Testis (tissue), 3 donors: ENCODE results near the gene HGFAC. TPM values are rescaled to one million over a fixed set of nuclear protein-coding genes. Genes with fewer than 3 reads are reported as not detected.
A peak's percentile ranks its signal among the peaks of the same experiment; 100 is the strongest.
"Not testable (repeated sequence)": the region's sequence is repeated elsewhere in the genome, so short reads cannot be mapped to it uniquely, and the experiment has no call there.

Experiments
- DNase-seq: peaks from one replicate; pipeline ENCODE4 v3.0.0-alpha.2; 2019
- H3K27ac ChIP-seq, 2 donors: fragments of 200-600 bp; sonication (generic); one replicate each; pipeline ENCODE4 v1.5.1; 2019
- H3K27me3 ChIP-seq: fragments of 200-600 bp; sonication (generic); one replicate; pipeline ENCODE4 v1.5.1; 2019
- H3K36me3 ChIP-seq: fragments of 200-600 bp; sonication (generic); one replicate; pipeline ENCODE4 v1.5.1; 2017; ENCODE audit warnings: low read depth; ENCODE audit errors: missing control alignments
- H3K4me1 ChIP-seq: fragments of 200-600 bp; sonication (generic); one replicate; pipeline ENCODE4 v1.5.1; 2019
- H3K4me3 ChIP-seq, 2 donors: fragments of 200-600 bp; sonication (generic); one replicate each; pipeline ENCODE4 v1.5.1; 2017 to 2019
- H3K9me3 ChIP-seq: fragments of 200-600 bp; sonication (generic); one replicate; pipeline ENCODE4 v1.5.1; 2017
- POLR2A ChIP-seq: fragments of 450-650 bp; IDR thresholded peaks from one replicate; pipeline ENCODE4 v1.6.1; 2017; ENCODE audit warnings: antibody characterized with exemption, mild to moderate bottlenecking, moderate library complexity
- WGBS, 2 donors: methylation state at CpG; one replicate each; pipeline ENCODE4 v1.1.5; 2018; 5-methylcytosine and 5-hydroxymethylcytosine counted together
- intact Hi-C: fragments of 100-400 bp; cut with DNase I; formaldehyde crosslinking; loops from one replicate; pipeline ENCODE4 v1.15.1; 2023; ENCODE audit warnings: low total_unique reads
- polyA plus RNA-seq: library from polyadenylated mRNA; stranded (reverse); fragments of 350-450 nt; fragmentation: Illumina TruSeq; extraction: RNeasy Lipid Tissue Mini Kit (QIAGEN cat#74804); gene quantifications from one replicate; pipeline ENCODE4 v1.2.3, GENCODE V29; 2014; ENCODE audit warnings: low read depth, low replicate concordance; ENCODE audit not compliant: insufficient read depth
- total RNA-seq, 2 donors: library from RNA; depleted of rRNA; stranded (reverse); fragments of >200 nt; gene quantifications; one replicate each; pipeline ENCODE4 v1.2.3, GENCODE V29; 2016
- TF ChIP-seq, protein P1 (sequence below), 3 experiments: fragments of 450-650 bp in 2 of 3; fragments of 200-600 bp in 1 of 3; sonication (generic) in 1 of 3; IDR thresholded peaks; one replicate each; pipeline ENCODE4 v1.5.1; 2016 to 2019; ENCODE audit warnings: antibody characterized with exemption in 3 of 3, mild to moderate bottlenecking in 2 of 3, moderate library complexity in 1 of 3

HGFAC gene
- total and polyA plus RNA-seq, 3 donors from 2014 or later, result 15.5 to 72.3 (median 16.8) TPM

DNA sequence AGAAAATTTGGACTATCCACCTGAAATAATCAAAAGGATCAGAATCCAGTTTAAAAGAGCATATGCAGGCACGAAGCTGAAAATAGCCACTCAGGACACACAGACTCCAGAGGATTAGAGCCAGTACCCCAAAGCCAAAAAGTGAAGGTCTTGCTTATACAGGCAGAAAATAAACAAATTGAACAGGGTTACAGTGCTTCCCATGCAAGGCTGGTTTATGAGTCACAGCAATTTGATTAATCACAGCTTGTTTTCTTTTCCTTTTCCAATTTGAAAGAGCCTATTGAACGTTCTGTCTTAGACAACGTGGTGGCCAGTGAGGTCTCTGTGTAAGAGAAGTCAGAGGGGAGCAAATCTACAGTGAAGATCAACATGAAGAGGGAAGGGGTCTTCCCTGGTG, 10.2 kb downstream of the HGFAC start:
- Histone ChIP-seq H3K4me3 (no peak overlapping the region), H3K4me1 (no peaks in the 10 kb centered on the region), H3K27ac (no peak overlapping the region), H3K9me3 (no peaks in the 10 kb centered on the region), H3K27me3 (no peaks in the 10 kb centered on the region), H3K36me3 (no peaks in the 10 kb centered on the region)
- WGBS, 2 donors, result 50 to 56% methylated on average over 3 of the region's 3 CpGs
- no peak for DNase-seq
- intact Hi-C loops, result no loop called here
- TF ChIP-seq POLR2A, result no peak
- TF ChIP-seq, protein P1, sequence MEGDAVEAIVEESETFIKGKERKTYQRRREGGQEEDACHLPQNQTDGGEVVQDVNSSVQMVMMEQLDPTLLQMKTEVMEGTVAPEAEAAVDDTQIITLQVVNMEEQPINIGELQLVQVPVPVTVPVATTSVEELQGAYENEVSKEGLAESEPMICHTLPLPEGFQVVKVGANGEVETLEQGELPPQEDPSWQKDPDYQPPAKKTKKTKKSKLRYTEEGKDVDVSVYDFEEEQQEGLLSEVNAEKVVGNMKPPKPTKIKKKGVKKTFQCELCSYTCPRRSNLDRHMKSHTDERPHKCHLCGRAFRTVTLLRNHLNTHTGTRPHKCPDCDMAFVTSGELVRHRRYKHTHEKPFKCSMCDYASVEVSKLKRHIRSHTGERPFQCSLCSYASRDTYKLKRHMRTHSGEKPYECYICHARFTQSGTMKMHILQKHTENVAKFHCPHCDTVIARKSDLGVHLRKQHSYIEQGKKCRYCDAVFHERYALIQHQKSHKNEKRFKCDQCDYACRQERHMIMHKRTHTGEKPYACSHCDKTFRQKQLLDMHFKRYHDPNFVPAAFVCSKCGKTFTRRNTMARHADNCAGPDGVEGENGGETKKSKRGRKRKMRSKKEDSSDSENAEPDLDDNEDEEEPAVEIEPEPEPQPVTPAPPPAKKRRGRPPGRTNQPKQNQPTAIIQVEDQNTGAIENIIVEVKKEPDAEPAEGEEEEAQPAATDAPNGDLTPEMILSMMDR (IDR thresholded peaks at IDR 0.05), result no peak

DNA sequence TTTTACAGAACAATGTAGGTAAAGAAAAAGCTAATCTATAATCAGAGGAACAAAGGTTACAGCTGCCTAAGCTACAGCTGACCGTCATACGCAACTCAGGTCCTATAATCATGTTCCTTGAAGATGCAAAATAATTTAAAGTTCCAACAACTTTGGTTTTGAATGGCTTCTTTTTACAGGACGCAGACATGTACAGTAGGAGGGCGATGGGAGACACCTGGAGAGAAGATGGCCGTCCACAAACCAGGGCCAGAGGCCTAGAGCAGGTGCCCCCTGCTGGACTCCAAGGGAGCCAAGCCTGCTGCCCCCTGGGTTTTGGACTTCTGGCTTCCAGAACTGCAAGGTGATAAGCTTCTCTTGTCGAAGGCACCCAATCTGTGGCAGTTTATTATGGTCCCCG, 10.6 kb downstream of the HGFAC start:
- intact Hi-C loops, result no loop called here
- 90 to 91% methylated on average over 7 of the region's 7 CpGs for WGBS, 2 donors
- H3K27me3 ChIP-seq, result no peaks in the 10 kb centered on the region
- H3K4me3 ChIP-seq, result no peak overlapping the region
- H3K27ac ChIP-seq, result no peak overlapping the region
- TF ChIP-seq POLR2A, result no peak
- TF ChIP-seq, protein P1 (IDR thresholded peaks at IDR 0.05), result peak in 1 of 3 experiments; percentile 9
- no peaks in the 10 kb centered on the region for H3K9me3 ChIP-seq
- H3K4me1 ChIP-seq, result no peaks in the 10 kb centered on the region
- H3K36me3 ChIP-seq, result no peaks in the 10 kb centered on the region
- DNase-seq, result no peak

DNA sequence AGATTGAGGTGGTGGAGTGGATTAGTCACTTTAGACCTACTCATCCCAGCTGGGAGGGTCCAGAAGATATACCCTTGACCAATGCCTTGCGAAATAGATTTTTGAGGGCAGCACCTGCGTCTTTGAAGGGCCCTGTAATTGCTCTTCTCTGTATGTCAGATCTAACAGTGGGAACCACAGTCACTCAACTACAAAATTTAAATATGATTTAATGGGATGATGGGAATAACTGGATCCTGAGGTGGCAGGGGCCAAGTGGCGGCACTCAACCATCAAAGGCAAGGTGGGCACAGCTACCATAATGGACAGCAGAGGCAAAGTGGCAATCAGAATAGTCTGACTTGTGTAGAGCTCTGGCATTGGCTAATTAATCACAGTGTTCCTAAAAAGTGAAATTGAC, 13.8 kb downstream of the HGFAC start:
- H3K4me1 ChIP-seq, H3K36me3 ChIP-seq, H3K27me3 ChIP-seq, DNase-seq, H3K27ac ChIP-seq, H3K9me3 ChIP-seq, intact Hi-C loops, H3K4me3 ChIP-seq: not testable (repeated sequence)
- WGBS, 2 donors, result 93 to 98% methylated on average over 3 of the region's 3 CpGs

DNA sequence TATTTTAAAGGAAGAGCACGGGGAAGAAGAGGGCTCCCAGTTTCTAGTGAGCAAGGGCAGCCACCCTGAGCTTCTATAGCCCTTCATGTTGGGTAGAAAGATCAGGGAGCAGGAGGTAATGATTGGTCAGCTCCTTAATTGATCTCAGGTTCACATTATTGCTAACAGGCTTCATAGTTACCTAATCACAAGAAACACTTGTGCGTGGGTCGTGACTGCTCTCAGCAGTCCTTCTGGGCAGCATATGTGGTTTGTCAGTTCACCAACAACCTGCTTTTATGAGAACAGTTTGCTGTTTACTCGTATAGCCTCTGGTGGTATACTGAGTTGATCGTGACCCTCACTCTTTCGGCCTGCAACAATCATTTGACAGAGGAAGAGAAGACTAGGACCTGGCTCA, 16.6 kb downstream of the HGFAC start:
- Histone ChIP-seq H3K9me3 (no peaks in the 10 kb centered on the region), H3K27me3 (no peaks in the 10 kb centered on the region), H3K27ac (no peak overlapping the region), H3K36me3 (no peaks in the 10 kb centered on the region), H3K4me1 (no peaks in the 10 kb centered on the region), H3K4me3 (no peak overlapping the region)
- WGBS, 2 donors, result 88 to 94% methylated on average over 6 of the region's 6 CpGs
- intact Hi-C loops, result no loop called here
- DNase-seq, result no peak
- TF ChIP-seq, protein P1 (IDR thresholded peaks at IDR 0.05), result no peak

DNA sequence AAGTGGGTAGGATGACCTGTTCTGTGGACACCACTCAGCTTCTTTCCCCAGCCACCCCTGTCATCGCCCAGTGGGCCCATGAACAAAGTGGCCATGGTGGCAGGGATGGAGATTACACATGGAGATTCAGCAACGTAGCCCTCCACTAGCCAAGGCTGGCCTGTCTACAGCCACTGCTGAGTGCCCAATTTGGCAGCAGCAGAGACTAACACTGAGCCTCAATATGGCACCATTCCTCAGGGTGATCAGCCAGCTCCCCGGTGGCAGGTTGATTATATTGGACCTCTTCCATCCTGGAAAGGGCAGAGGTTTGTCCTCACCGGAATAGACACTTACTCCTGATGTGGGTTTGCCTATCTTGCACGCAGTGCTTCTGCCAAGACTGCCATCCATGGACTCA, 17.4 kb downstream of the HGFAC start:
- 94 to 100% methylated on average over 1 to 5 of the region's 5 CpGs for WGBS, 2 donors
- DNase-seq, H3K4me3 ChIP-seq, H3K9me3 ChIP-seq, H3K4me1 ChIP-seq, H3K27me3 ChIP-seq, H3K36me3 ChIP-seq, H3K27ac ChIP-seq, intact Hi-C loops: not testable (repeated sequence)

DNA sequence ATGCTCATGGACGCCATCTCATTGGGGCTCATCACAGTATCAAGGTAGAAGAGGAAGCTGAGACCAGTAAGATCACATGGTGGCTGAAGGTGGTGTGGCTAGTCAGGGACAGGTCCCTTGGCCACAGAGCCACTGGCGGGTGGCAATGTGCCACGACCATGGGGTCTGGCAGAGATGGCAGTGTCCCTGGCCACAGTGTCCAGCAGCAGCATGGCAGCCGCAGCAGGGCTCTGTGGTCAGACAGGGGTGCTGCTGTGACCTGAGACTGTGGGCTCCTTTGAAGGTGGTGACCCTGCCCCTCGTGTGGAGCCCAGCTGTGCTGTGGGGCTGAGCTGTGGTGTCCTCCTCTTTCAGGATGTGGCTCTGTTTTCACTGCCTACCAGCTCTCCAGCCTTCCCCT, 19.2 kb downstream of the HGFAC start:
- no peak for DNase-seq
- H3K4me3 ChIP-seq, result no peak overlapping the region

More for the DNA sequence above, 19.2 kb downstream of the HGFAC start:
- Histone ChIP-seq H3K4me1 (peaks cover 3% of the 10 kb centered on the region), H3K27me3 (no peaks in the 10 kb centered on the region), H3K27ac (no peak overlapping the region), H3K9me3 (no peaks in the 10 kb centered on the region), H3K36me3 (no peaks in the 10 kb centered on the region)
- 82 to 90% methylated on average over 4 to 5 of the region's 5 CpGs for WGBS, 2 donors
- intact Hi-C loops, result no loop called here
- no peak for TF ChIP-seq POLR2A
- TF ChIP-seq, protein P1 (IDR thresholded peaks at IDR 0.05), result no peak
